ENCODE measurements around the gene TMEM192.

TMEM192 gene

DNA sequence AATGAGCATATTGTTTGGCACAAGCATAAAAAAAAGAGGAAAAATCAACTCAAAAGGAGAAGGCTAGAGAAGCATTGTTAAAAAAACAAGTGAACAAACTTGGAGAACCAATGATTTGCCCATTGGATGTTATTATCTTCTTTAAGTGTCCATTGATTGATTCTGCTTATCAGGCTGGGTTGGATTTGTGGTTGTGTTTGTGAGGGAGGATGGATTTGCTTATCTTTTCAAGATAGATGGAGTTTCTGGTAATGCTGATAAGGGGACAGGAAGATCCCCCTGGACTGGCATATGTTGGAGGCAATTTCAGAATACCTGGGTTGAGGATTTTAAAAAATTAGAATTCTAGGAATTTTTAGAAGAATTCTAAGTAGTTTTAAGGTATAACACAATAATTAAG is 41.8 kb upstream of the TMEM192 start:
- Histone ChIP-seq H3K4me1 (ENCODE audit: control insufficient read depth, low read length) (no peaks in the 10 kb centered on the region), H3K9me2 (replicated peaks; ENCODE audit: control insufficient read depth, low read length) (no peaks in the 10 kb centered on the region), H3K27me3 (ENCODE audit: control insufficient read depth, low read length) (no peaks in the 10 kb centered on the region), H3K36me3 (ENCODE audit: control insufficient read depth, low read length) (no peaks in the 10 kb centered on the region), H3F3A (ENCODE audit: control insufficient read depth, insufficient read depth) (no peaks in the 10 kb centered on the region), H3K27ac (ENCODE audit: low read depth, low read length) (no peak overlapping the region), H3K9me3 (ENCODE audit: control insufficient read depth, insufficient read depth, low read length) (no peaks in the 10 kb centered on the region), H4K20me1 (ENCODE audit: control insufficient read depth, insufficient read depth, low read depth, low read length) (no peaks in the 10 kb centered on the region), H3K4me2 (ENCODE audit: low read length) (no peak overlapping the region), H3K4me3 (ENCODE audit: low read length) (no peak overlapping the region), H3K79me2 (ENCODE audit: control insufficient read depth, low read length) (no peaks in the 10 kb centered on the region)
- TF ChIP-seq, protein P1, sequence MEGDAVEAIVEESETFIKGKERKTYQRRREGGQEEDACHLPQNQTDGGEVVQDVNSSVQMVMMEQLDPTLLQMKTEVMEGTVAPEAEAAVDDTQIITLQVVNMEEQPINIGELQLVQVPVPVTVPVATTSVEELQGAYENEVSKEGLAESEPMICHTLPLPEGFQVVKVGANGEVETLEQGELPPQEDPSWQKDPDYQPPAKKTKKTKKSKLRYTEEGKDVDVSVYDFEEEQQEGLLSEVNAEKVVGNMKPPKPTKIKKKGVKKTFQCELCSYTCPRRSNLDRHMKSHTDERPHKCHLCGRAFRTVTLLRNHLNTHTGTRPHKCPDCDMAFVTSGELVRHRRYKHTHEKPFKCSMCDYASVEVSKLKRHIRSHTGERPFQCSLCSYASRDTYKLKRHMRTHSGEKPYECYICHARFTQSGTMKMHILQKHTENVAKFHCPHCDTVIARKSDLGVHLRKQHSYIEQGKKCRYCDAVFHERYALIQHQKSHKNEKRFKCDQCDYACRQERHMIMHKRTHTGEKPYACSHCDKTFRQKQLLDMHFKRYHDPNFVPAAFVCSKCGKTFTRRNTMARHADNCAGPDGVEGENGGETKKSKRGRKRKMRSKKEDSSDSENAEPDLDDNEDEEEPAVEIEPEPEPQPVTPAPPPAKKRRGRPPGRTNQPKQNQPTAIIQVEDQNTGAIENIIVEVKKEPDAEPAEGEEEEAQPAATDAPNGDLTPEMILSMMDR (IDR thresholded peaks at IDR 0.05; ENCODE audit: low read depth, low read length, poor library complexity, severe bottlenecking), result no peak
- TF ChIP-seq EZH2phosphoT487 (IDR thresholded peaks at IDR 0.05; ENCODE audit: borderline replicate concordance, low read length), result no peak

DNA sequence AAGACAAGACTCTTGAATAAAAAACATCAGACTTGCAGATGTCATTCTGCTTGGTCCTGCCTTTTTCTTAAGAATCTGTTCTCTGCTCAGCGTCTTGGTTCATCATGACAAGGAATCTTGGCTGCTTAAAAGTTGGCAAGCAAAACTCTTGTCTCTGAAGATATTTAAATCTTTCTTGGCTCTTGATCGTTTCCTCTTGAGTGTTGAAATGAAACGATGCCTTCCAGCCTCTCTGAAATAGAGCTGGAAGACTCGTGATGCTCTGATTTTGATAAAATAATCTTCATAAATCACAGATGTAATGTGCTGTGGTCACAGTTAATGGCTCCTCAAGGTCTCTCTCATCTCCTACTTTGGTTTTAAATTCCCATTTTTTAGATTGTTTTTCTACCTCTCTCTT is 39.9 kb upstream of the TMEM192 start:
- H3K27ac ChIP-seq (ENCODE audit: low read depth, low read length), result no peak overlapping the region
- H3K4me1 ChIP-seq (ENCODE audit: control insufficient read depth, low read length), result no peaks in the 10 kb centered on the region
- no peaks in the 10 kb centered on the region for H3F3A ChIP-seq (ENCODE audit: control insufficient read depth, insufficient read depth)
- H3K36me3 ChIP-seq (ENCODE audit: control insufficient read depth, low read length), result no peaks in the 10 kb centered on the region
- no peaks in the 10 kb centered on the region for H3K9me3 ChIP-seq (ENCODE audit: control insufficient read depth, insufficient read depth, low read length)
- H3K9me2 ChIP-seq (replicated peaks; ENCODE audit: control insufficient read depth, low read length), result no peaks in the 10 kb centered on the region
- no peak overlapping the region for H3K4me2 ChIP-seq (ENCODE audit: low read length)
- H4K20me1 ChIP-seq (ENCODE audit: control insufficient read depth, insufficient read depth, low read depth, low read length), result no peaks in the 10 kb centered on the region
- H3K4me3 ChIP-seq (ENCODE audit: low read length), result no peak overlapping the region
- TF ChIP-seq, protein P1 (IDR thresholded peaks at IDR 0.05; ENCODE audit: low read depth, low read length, poor library complexity, severe bottlenecking), result no peak
- no peak for TF ChIP-seq EZH2phosphoT487 (IDR thresholded peaks at IDR 0.05; ENCODE audit: borderline replicate concordance, low read length)
- H3K27me3 ChIP-seq (ENCODE audit: control insufficient read depth, low read length), result no peaks in the 10 kb centered on the region
- no peaks in the 10 kb centered on the region for H3K79me2 ChIP-seq (ENCODE audit: control insufficient read depth, low read length)

GRCh38 chr4:165151734-165152133 is 39.1 kb upstream of the TMEM192 start:
- TF ChIP-seq EZH2phosphoT487 (IDR thresholded peaks at IDR 0.05; ENCODE audit: borderline replicate concordance, low read length), result no peak
- TF ChIP-seq, protein P1 (IDR thresholded peaks at IDR 0.05; ENCODE audit: low read depth, low read length, poor library complexity, severe bottlenecking), result no peak
- no peaks in the 10 kb centered on the region for H3K36me3 ChIP-seq (ENCODE audit: control insufficient read depth, low read length)
- no peaks in the 10 kb centered on the region for H3K9me3 ChIP-seq (ENCODE audit: control insufficient read depth, insufficient read depth, low read length)
- H3K9me2 ChIP-seq (replicated peaks; ENCODE audit: control insufficient read depth, low read length), result no peaks in the 10 kb centered on the region
- no peaks in the 10 kb centered on the region for H3K79me2 ChIP-seq (ENCODE audit: control insufficient read depth, low read length)
- H4K20me1 ChIP-seq (ENCODE audit: control insufficient read depth, insufficient read depth, low read depth, low read length), result no peaks in the 10 kb centered on the region
- no peak overlapping the region for H3K4me2 ChIP-seq (ENCODE audit: low read length)
- H3F3A ChIP-seq (ENCODE audit: control insufficient read depth, insufficient read depth), result no peaks in the 10 kb centered on the region
- no peaks in the 10 kb centered on the region for H3K4me1 ChIP-seq (ENCODE audit: control insufficient read depth, low read length)
- no peak overlapping the region for H3K27ac ChIP-seq (ENCODE audit: low read depth, low read length)
- no peak overlapping the region for H3K4me3 ChIP-seq (ENCODE audit: low read length)
- H3K27me3 ChIP-seq (ENCODE audit: control insufficient read depth, low read length), result no peaks in the 10 kb centered on the region

DNA sequence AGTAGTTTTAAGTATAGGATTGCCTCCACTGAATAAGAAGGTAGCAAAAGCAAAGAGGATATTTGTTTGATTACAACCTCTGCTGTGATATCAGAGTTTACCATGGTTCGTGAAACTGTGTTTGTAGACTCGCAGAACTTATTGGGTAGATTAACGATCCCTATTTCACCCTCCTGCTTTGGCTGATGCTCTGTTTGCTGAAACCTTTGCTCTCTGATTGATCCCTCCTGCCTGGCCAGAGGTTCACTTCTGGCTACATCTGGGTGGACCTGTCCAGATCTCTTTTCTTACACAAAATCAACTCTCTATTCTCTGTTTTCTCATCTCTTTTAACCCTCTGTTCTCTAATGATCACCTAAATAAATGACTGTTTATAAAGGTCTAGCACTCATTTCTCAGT is 37.9 kb upstream of the TMEM192 start:
- Histone ChIP-seq H3K79me2 (ENCODE audit: control insufficient read depth, low read length) (no peaks in the 10 kb centered on the region), H3K27me3 (ENCODE audit: control insufficient read depth, low read length) (no peaks in the 10 kb centered on the region), H3K27ac (ENCODE audit: low read depth, low read length) (no peak overlapping the region), H3F3A (ENCODE audit: control insufficient read depth, insufficient read depth) (no peaks in the 10 kb centered on the region), H3K9me3 (ENCODE audit: control insufficient read depth, insufficient read depth, low read length) (no peaks in the 10 kb centered on the region), H3K4me1 (ENCODE audit: control insufficient read depth, low read length) (no peaks in the 10 kb centered on the region), H3K9me2 (replicated peaks; ENCODE audit: control insufficient read depth, low read length) (no peaks in the 10 kb centered on the region), H4K20me1 (ENCODE audit: control insufficient read depth, insufficient read depth, low read depth, low read length) (no peaks in the 10 kb centered on the region), H3K4me2 (ENCODE audit: low read length) (no peak overlapping the region), H3K4me3 (ENCODE audit: low read length) (no peak overlapping the region), H3K36me3 (ENCODE audit: control insufficient read depth, low read length) (no peaks in the 10 kb centered on the region)
- TF ChIP-seq, protein P1 (IDR thresholded peaks at IDR 0.05; ENCODE audit: low read depth, low read length, poor library complexity, severe bottlenecking), result no peak
- no peak for TF ChIP-seq EZH2phosphoT487 (IDR thresholded peaks at IDR 0.05; ENCODE audit: borderline replicate concordance, low read length)
